GM19452 (cell line): ENCODE measurements around the gene CLASP2.
"Not testable (repeated sequence)": the region's sequence is repeated elsewhere in the genome, so short reads cannot be mapped to it uniquely, and the experiment has no call there.

Experiments
- ATAC-seq: cut with Tn5 transposase; IDR thresholded peaks from one replicate; pipeline ENCODE4 v1.9.1; 2021; ENCODE audit not compliant: unreplicated experiment

Gene CLASP2

GRCh38 chr3:33461097-33461496 lies 257.0 kb downstream of the CLASP2 start:
- ATAC-seq, result no peak

- ATAC-seq, result not testable (repeated sequence)
Measured at GRCh38 chr3:33459577-33459976, 258.5 kb downstream of the CLASP2 start.

GRCh38 chr3:33458446-33458845 lies 259.6 kb downstream of the CLASP2 start:
- no peak for ATAC-seq

GRCh38 chr3:33456756-33457155 lies 261.3 kb downstream of the CLASP2 start:
- ATAC-seq, result no peak

GRCh38 chr3:33453331-33453761 lies 264.7 kb downstream of the CLASP2 start:
- no peak for ATAC-seq

GRCh38 chr3:33451994-33452393 lies 266.1 kb downstream of the CLASP2 start:
- not testable (repeated sequence) for ATAC-seq

GRCh38 chr3:33447958-33448357 lies 270.1 kb downstream of the CLASP2 start:
- no peak for ATAC-seq

GRCh38 chr3:33447256-33447625 lies 270.8 kb downstream of the CLASP2 start:
- not testable (repeated sequence) for ATAC-seq
